Mesangial cell (primary cell): ENCODE results near the gene TLNRD1. TPM values are rescaled to one million over a fixed set of nuclear protein-coding genes. Genes with fewer than 3 reads are reported as not detected.

Experiments used
- total RNA-seq: library from RNA; depleted of rRNA; stranded (reverse); fragments of >200 nt; gene quantifications from 2 replicates; pipeline ENCODE4 v1.2.3, GENCODE V29; 2015

The TLNRD1 gene
- 20.3 and 28.0 TPM in 2 replicates for total RNA-seq

GRCh38 chr15:81000624-81001151 lies at the start of gene TLNRD1:
TLNRD1 (plus strand) TSS chr15:81000923; CDS start chr15:81002272, 1,349 bp downstream.

GRCh38 chr15:80989518-80990478 lies 10.9 kb upstream of the TLNRD1 start, which contains the start of gene MESD:
MESD (minus strand) TSS chr15:80989819; CDS start chr15:80989791, 28 bp downstream.

Other genes with a start within 250 kb of the TLNRD1 start
- gene CEMIP, start 221.6 kb upstream of the TLNRD1 start, total RNA-seq, result 0.49 and 0.51 TPM in 2 replicates
- 11.2 and 15.5 TPM in 2 replicates for gene MESD, start 11.1 kb upstream of the TLNRD1 start, total RNA-seq
- not detected in 2 replicates for gene CFAP161, start 133.3 kb downstream of the TLNRD1 start, total RNA-seq
- not detected in 2 replicates for gene IL16, start 196.0 kb downstream of the TLNRD1 start, total RNA-seq